IMR-90 (cell line): ENCODE measurements around the gene TNFRSF1A. TPM values are rescaled to one million over a fixed set of nuclear protein-coding genes. Genes with fewer than 3 reads are reported as not detected.

Source experiments
- ATAC-seq: fragments of 200-7000 bp; cut with Tn5 transposase; 2 replicates; pipeline ENCODE4 v1.9.1; 2020; ENCODE audit warnings: low read depth, mild to moderate bottlenecking, moderate library complexity
- BruUV-seq: library from RNA; stranded (reverse); fragments of 400-500 nt; replicated peaks from 2 replicates; lab custom pipeline; 2021; lab: Mats Ljungman, UMichigan
- CTCF ChIA-PET: fragments of 300-600 bp; formaldehyde crosslinking; extraction: SDS; loops from one replicate; lab custom pipeline; 2021; ENCODE audit warnings: antibody characterized with exemption; lab: Yijun Ruan, JAX
- POLR2A ChIA-PET: fragments of 300-600 bp; sonication (Branson Sonifier 250); formaldehyde crosslinking; loops from one replicate; lab custom pipeline; 2022; ENCODE audit warnings: antibody characterized with exemption; ENCODE audit not compliant: unreplicated experiment; lab: Charles Lee
- DNase-seq: peaks from one replicate; pipeline ENCODE4 v3.0.0; 2013
- H2AFZ ChIP-seq: replicated peaks from 2 replicates; pipeline ENCODE3; 2013; ENCODE audit warnings: low read length, mild to moderate bottlenecking; ENCODE audit not compliant: poor library complexity
- H2AK5ac ChIP-seq: 2 replicates; pipeline ENCODE4 v1.6.1; 2013; ENCODE audit warnings: low read depth, low read length, inconsistent platforms
- H2AK9ac ChIP-seq: replicated peaks from 2 replicates; pipeline ENCODE3; 2013; ENCODE audit warnings: mild to moderate bottlenecking, low read depth, low read length, moderate library complexity; ENCODE audit not compliant: poor library complexity
- H2BK120ac ChIP-seq: 2 replicates; pipeline ENCODE4 v1.6.1; 2013; ENCODE audit warnings: low read depth, low read length, inconsistent platforms
- H2BK15ac ChIP-seq: 3 replicates; pipeline ENCODE4 v1.6.1; 2013; ENCODE audit warnings: low read depth, low read length, inconsistent platforms
- H2BK20ac ChIP-seq: 2 replicates; pipeline ENCODE4 v1.6.1; 2013; ENCODE audit warnings: low read depth, mild to moderate bottlenecking, inconsistent platforms, low read length, moderate library complexity
- H2BK5ac ChIP-seq: 2 replicates; pipeline ENCODE4 v1.6.1; 2013; ENCODE audit warnings: mild to moderate bottlenecking, low read depth, low read length, inconsistent platforms; ENCODE audit not compliant: poor library complexity, severe bottlenecking
- H3K14ac ChIP-seq: replicated peaks from 2 replicates; pipeline ENCODE4 v1.6.1; 2013; ENCODE audit warnings: low read depth, low read length, inconsistent platforms
- H3K18ac ChIP-seq: 2 replicates; pipeline ENCODE4 v1.6.1; 2013; ENCODE audit warnings: low read depth, low read length, control low read depth
- H3K23ac ChIP-seq: 2 replicates; pipeline ENCODE4 v1.6.1; 2013; ENCODE audit warnings: low read depth, low read length, inconsistent platforms
- H3K27ac ChIP-seq: 2 replicates; pipeline ENCODE4 v1.5.1; 2013; ENCODE audit warnings: mild to moderate bottlenecking, control low read depth, low read length; ENCODE audit not compliant: insufficient read depth
- H3K27me3 ChIP-seq: 2 replicates; pipeline ENCODE4 v1.6.1; 2013; ENCODE audit warnings: low read length; ENCODE audit not compliant: control insufficient read depth, insufficient read depth
- H3K36me3 ChIP-seq: 2 replicates; pipeline ENCODE4 v1.6.1; 2013; ENCODE audit warnings: low read length, mixed read lengths; ENCODE audit not compliant: control insufficient read depth, insufficient read depth
- H3K4ac ChIP-seq: 2 replicates; pipeline ENCODE4 v1.6.1; 2013; ENCODE audit warnings: low read depth, low read length, inconsistent platforms
- H3K4me1 ChIP-seq: 2 replicates; pipeline ENCODE4 v1.6.1; 2013; ENCODE audit warnings: low read length, mixed read lengths; ENCODE audit not compliant: control insufficient read depth, insufficient read depth
- H3K4me2 ChIP-seq: 2 replicates; pipeline ENCODE4 v1.6.1; 2013; ENCODE audit warnings: low read depth, mild to moderate bottlenecking, control low read depth, low read length, moderate library complexity
- H3K4me3 ChIP-seq: 2 replicates; pipeline ENCODE4 v1.5.1; 2013; ENCODE audit warnings: low read depth, mild to moderate bottlenecking, control low read depth, low read length, moderate library complexity; ENCODE audit not compliant: insufficient read depth
- H3K56ac ChIP-seq: 2 replicates; pipeline ENCODE4 v1.6.1; 2013; ENCODE audit warnings: low read length, inconsistent platforms; ENCODE audit not compliant: insufficient read depth; ENCODE audit errors: extremely low read depth
- H3K79me1 ChIP-seq, 2 experiments: 2 replicates each; pipeline ENCODE4 v1.6.1; 2013; ENCODE audit warnings: low read length in 2 of 2, inconsistent platforms in 1 of 2, low read depth in 1 of 2
- H3K9ac ChIP-seq: 2 replicates; pipeline ENCODE4 v1.6.1; 2013; ENCODE audit warnings: low read depth, low read length, control low read depth
- H3K9me1 ChIP-seq: 2 replicates; pipeline ENCODE4 v1.6.1; 2013; ENCODE audit warnings: low read length, inconsistent platforms; ENCODE audit not compliant: insufficient read depth
- H3K9me3 ChIP-seq: 2 replicates; pipeline ENCODE4 v1.6.1; 2013; ENCODE audit warnings: low read length; ENCODE audit not compliant: control insufficient read depth, insufficient read depth
- H4K20me1 ChIP-seq: 2 replicates; pipeline ENCODE4 v1.6.1; 2013; ENCODE audit warnings: low read length, inconsistent platforms; ENCODE audit not compliant: insufficient read depth
- H4K5ac ChIP-seq: 2 replicates; pipeline ENCODE4 v1.6.1; 2013; ENCODE audit warnings: mild to moderate bottlenecking, low read depth, low read length, control low read depth
- H4K8ac ChIP-seq, 2 experiments: 2 replicates each; pipeline ENCODE4 v1.6.1; 2013; ENCODE audit warnings: low read depth in 2 of 2, low read length in 2 of 2, control low read depth in 1 of 2, inconsistent platforms in 1 of 2
- H4K91ac ChIP-seq: 2 replicates; pipeline ENCODE4 v1.6.1; 2013; ENCODE audit warnings: low read depth, low read length, inconsistent platforms; ENCODE audit not compliant: insufficient read depth
- BHLHE40 ChIP-seq: fragments of 150-350 bp; IDR thresholded peaks from 2 replicates; pipeline ENCODE4 v1.6.1; 2016; ENCODE audit warnings: mild to moderate bottlenecking, low read depth, low read length
- CEBPB ChIP-seq: IDR thresholded peaks from 2 replicates; pipeline ENCODE4 v1.6.1; 2012; ENCODE audit warnings: low read depth, low read length, improper control_type of control experiment
- CHD1 ChIP-seq: IDR thresholded peaks from 2 replicates; pipeline ENCODE4 v1.6.1; 2012; ENCODE audit warnings: low read depth, low read length, improper control_type of control experiment
- CTCF ChIP-seq: conservative IDR thresholded peaks from 2 replicates; pipeline ENCODE4 v1.5.1; 2012; ENCODE audit warnings: mild to moderate bottlenecking, low read depth, low read length, improper control_type of control experiment
- ELK1 ChIP-seq: fragments of 150-350 bp; IDR thresholded peaks from 2 replicates; pipeline ENCODE4 v1.6.1; 2016; ENCODE audit warnings: low read depth, mild to moderate bottlenecking, low read length, moderate library complexity, borderline replicate concordance
- FOS ChIP-seq: fragments of 150-350 bp; IDR thresholded peaks from 2 replicates; pipeline ENCODE4 v1.6.1; 2016; ENCODE audit warnings: low read depth, low read length
- MAFK ChIP-seq: IDR thresholded peaks from 2 replicates; pipeline ENCODE4 v1.6.1; 2012; ENCODE audit warnings: low read depth, low read length, improper control_type of control experiment
- MAZ ChIP-seq: IDR thresholded peaks from 2 replicates; pipeline ENCODE4 v1.6.1; 2012; ENCODE audit warnings: low read depth, mild to moderate bottlenecking, low read length, improper control_type of control experiment, moderate library complexity, borderline replicate concordance
- MXI1 ChIP-seq: IDR thresholded peaks from 2 replicates; pipeline ENCODE4 v1.6.1; 2012; ENCODE audit warnings: low read depth, mild to moderate bottlenecking, low read length, moderate library complexity, borderline replicate concordance
- NFE2L2 ChIP-seq: fragments of 150-350 bp; IDR thresholded peaks from 2 replicates; pipeline ENCODE4 v1.6.1; 2016; ENCODE audit warnings: low read depth, mild to moderate bottlenecking, low read length
- POLR2A ChIP-seq: IDR thresholded peaks from 2 replicates; pipeline ENCODE4 v1.6.1; 2012; ENCODE audit warnings: mild to moderate bottlenecking, low read depth, low read length
- RAD21 ChIP-seq: IDR thresholded peaks from 2 replicates; pipeline ENCODE4 v1.6.1; 2012; ENCODE audit warnings: low read length, improper control_type of control experiment
- RCOR1 ChIP-seq: IDR thresholded peaks from 2 replicates; pipeline ENCODE4 v1.6.1; 2012; ENCODE audit warnings: mild to moderate bottlenecking, low read length, improper control_type of control experiment; ENCODE audit not compliant: insufficient replicate concordance
- RFX5 ChIP-seq: IDR thresholded peaks from 2 replicates; pipeline ENCODE4 v1.8.0; 2012; ENCODE audit warnings: low read depth, mild to moderate bottlenecking, low read length, moderate library complexity
- SMC3 ChIP-seq: fragments of 150-350 bp; IDR thresholded peaks from 2 replicates; pipeline ENCODE4 v1.6.1; 2016; ENCODE audit warnings: low read depth, mild to moderate bottlenecking, antibody characterized with exemption, low read length, moderate library complexity
- USF2 ChIP-seq: fragments of 150-350 bp; IDR thresholded peaks from 2 replicates; pipeline ENCODE4 v1.6.1; 2017; ENCODE audit warnings: mild to moderate bottlenecking, antibody characterized with exemption, low read length, low read depth
- WGBS, 2 experiments: methylation state at CpG; one replicate each; pipeline versions ENCODE4 v1.1.5 to v1.1.7; 2013; ENCODE audit warnings: missing lambda C conversion rate in 2 of 2; ENCODE audit not compliant: insufficient read length in 1 of 2; ENCODE audit errors: extremely low coverage in 2 of 2; 5-methylcytosine and 5-hydroxymethylcytosine counted together
- dilution Hi-C: fragments of 300-500 bp; cut with HindIII; formaldehyde crosslinking; loops from one replicate; pipeline ENCODE4 v1.14.3; 2018; ENCODE audit warnings: low sequenced_read_pairs; ENCODE audit not compliant: unreplicated experiment
- in situ Hi-C: fragments of 300-500 bp; cut with MboI; formaldehyde crosslinking; loops from 3 replicates; pipeline ENCODE4 v1.14.3; 2019; ENCODE audit warnings: low sequenced_read_pairs, inconsistent platforms, mixed read lengths
- intact Hi-C: fragments of 100-400 bp; cut with micrococcal nuclease; formaldehyde crosslinking; loops from 2 replicates; pipeline ENCODE4 v1.10.0; 2022
- polyA plus RNA-seq, 3 experiments: library from polyadenylated mRNA; depleted of rRNA; stranded (reverse); fragments of >200 nt; gene quantifications; 2 replicates each; pipeline ENCODE4 v1.2.3, GENCODE V29; 2012; ENCODE audit warnings: low replicate concordance in 1 of 3
- total RNA-seq: library from RNA; depleted of rRNA; stranded (reverse); fragments of >200 nt; gene quantifications from 2 replicates; pipeline ENCODE4 v1.2.3, GENCODE V29; 2012

TNFRSF1A gene
- total and polyA plus RNA-seq, 2 of the 4 experiments (the other 2 are of a cell fraction): 79.6 to 136 TPM

DNA sequence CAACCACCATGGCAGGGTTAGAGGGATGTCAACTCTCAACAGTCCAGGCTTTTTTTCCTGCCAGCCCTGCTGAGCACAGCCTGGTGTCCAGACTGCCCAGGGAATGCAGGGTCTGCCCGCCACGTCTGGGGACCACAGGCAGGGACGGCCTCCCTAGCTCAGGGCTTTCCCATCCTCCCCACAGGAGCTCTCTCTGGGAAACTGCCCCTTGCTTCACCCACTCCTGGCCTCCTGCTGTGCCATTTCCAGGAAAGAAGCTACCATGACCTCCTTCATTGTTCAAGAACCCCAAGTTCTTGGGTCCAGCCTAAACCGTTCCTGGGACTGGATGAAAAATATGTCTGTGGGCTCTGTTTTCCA, 28.7 kb upstream of the TNFRSF1A start:
- H3K18ac ChIP-seq: peak overlapping the region; percentile 78
- TF ChIP-seq CTCF: no peak
- no peak for TF ChIP-seq RAD21
- no peak for TF ChIP-seq NFE2L2
- no peak for TF ChIP-seq RCOR1
- TF ChIP-seq MAFK: no peak
- no peak for TF ChIP-seq USF2
- TF ChIP-seq SMC3: no peak
- TF ChIP-seq MXI1: no peak
- no peak for TF ChIP-seq CEBPB
- no peak for TF ChIP-seq FOS
- no peak for TF ChIP-seq ELK1
- no peak for TF ChIP-seq POLR2A
- TF ChIP-seq BHLHE40: no peak
- TF ChIP-seq RFX5: no peak
- TF ChIP-seq CHD1: no peak
- TF ChIP-seq MAZ: no peak
- peak overlapping the region; percentile 67 for H3K14ac ChIP-seq
- peaks cover 14% of the 10 kb centered on the region for H3K9me1 ChIP-seq
- no peaks in the 10 kb centered on the region for H3K27me3 ChIP-seq
- H3K23ac ChIP-seq: no peak overlapping the region
- WGBS, 2 experiments: no CpG with 5 or more reads among the region's 4 CpGs
- H2BK15ac ChIP-seq: peak overlapping the region; percentile 25; the same call in 2 of the 3 replicates
- H3K4me2 ChIP-seq: no peak overlapping the region
- H3K4me3 ChIP-seq: no peak overlapping the region
- dilution Hi-C loops (no loop called here), intact Hi-C loops (no loop called here), in situ Hi-C loops (loop anchor here (5.0 kb wide), 1 partner anchor 33 kb away; no protein-coding TSS in a partner anchor)
- peak overlapping the region; percentile 24; the same call in 1 of the 2 replicates for H2AK5ac ChIP-seq
- no peak for DNase-seq
- no peak overlapping the region for H3K27ac ChIP-seq
- peak overlapping the region; percentile 58 for H2AFZ ChIP-seq
- H2BK5ac ChIP-seq: peak overlapping the region; percentile 19
- no peaks in the 10 kb centered on the region for H3K36me3 ChIP-seq
- H2BK20ac ChIP-seq: peak overlapping the region; percentile 83
- peak overlapping the region; percentile 78 for H2BK120ac ChIP-seq
- peak overlapping the region; percentile 20 for H4K91ac ChIP-seq
- no peaks in the 10 kb centered on the region for H3K9me3 ChIP-seq
- CTCF ChIA-PET: no interaction called here
- no TSS peak for BruUV-seq
- no peak overlapping the region for H3K56ac ChIP-seq
- H4K20me1 ChIP-seq: no peaks in the 10 kb centered on the region
- peaks cover 19% of the 10 kb centered on the region for H3K4me1 ChIP-seq
- H4K8ac ChIP-seq: peak overlapping the region in 1 of 2 experiments; percentile 61; a peak in 1 of 4 replicates
- H4K5ac ChIP-seq: peak overlapping the region; percentile 47
- 0 out of 2 replicates have a peak overlapping the region, but pooled peaks have one; percentile 2 for H3K9ac ChIP-seq
- ATAC-seq: no peak
- H3K79me1 ChIP-seq: no peaks in the 10 kb centered on the region
- POLR2A ChIA-PET: no interaction called here
- H3K4ac ChIP-seq: peak overlapping the region; percentile 69
- peak overlapping the region; percentile 84 for H2AK9ac ChIP-seq
